SK-N-SH (cell line): ENCODE measurements around the gene SFTPA2. TPM values are rescaled to one million over a fixed set of nuclear protein-coding genes. Genes with fewer than 3 reads are reported as not detected.

Experiments used
- CTCF ChIA-PET: fragments of 300-600, 350-600 bp; formaldehyde crosslinking; extraction: SDS; loops from one replicate; lab custom pipeline; 2021; lab: Yijun Ruan, JAX
- POLR2A ChIA-PET: fragments of 350-600 bp; sonication (Branson Sonifier 250); formaldehyde crosslinking; extraction: SDS; loops from one replicate; lab custom pipeline; 2020; ENCODE audit warnings: antibody characterized with exemption, inconsistent platforms; lab: Yijun Ruan, JAX
- DNase-seq: peaks from one replicate; pipeline ENCODE4 v3.0.0; 2012
- H2AFZ ChIP-seq: fragments of 200-600 bp; sonication (generic); 2 replicates; pipeline ENCODE4 v1.8.1; 2016; ENCODE audit warnings: antibody characterized with exemption, mild to moderate bottlenecking, low read depth
- H3F3A ChIP-seq: fragments of 200-600 bp; sonication (generic); replicated peaks from 2 replicates; pipeline ENCODE3; 2016; ENCODE audit warnings: antibody characterized with exemption, mild to moderate bottlenecking; ENCODE audit not compliant: insufficient read depth
- H3K27ac ChIP-seq, 2 experiments: fragments of 200-500 bp in 1 of 2; fragments of 200-600 bp in 1 of 2; sonication (Bioruptor generic) in 1 of 2; sonication (generic), shearing (Covaris generic) in 1 of 2; 2 replicates each; pipeline versions ENCODE4 v1.5.1 to v1.6.1; 2014 to 2016; ENCODE audit warnings: low read depth in 2 of 2, inconsistent platforms in 1 of 2, low read length in 1 of 2, mild to moderate bottlenecking in 1 of 2, mixed read lengths in 1 of 2
- H3K27me3 ChIP-seq: fragments of 200-600 bp; sonication (generic), shearing (Covaris generic); 2 replicates; pipeline ENCODE4 v1.6.1; 2016; ENCODE audit warnings: mixed run types; ENCODE audit not compliant: insufficient read depth
- H3K36me3 ChIP-seq, 2 experiments: fragments of 200-500 bp in 1 of 2; fragments of 200-600 bp in 1 of 2; sonication (Bioruptor generic) in 1 of 2; sonication (generic) in 1 of 2; replicated peaks in 1 of 2; 2 replicates each; pipeline versions ENCODE3 to v1.5.1; 2014 to 2016; ENCODE audit warnings: low read length in 1 of 2, mild to moderate bottlenecking in 1 of 2; ENCODE audit not compliant: insufficient read depth in 2 of 2, control insufficient read depth in 1 of 2
- H3K4me1 ChIP-seq, 2 experiments: fragments of 200-500 bp in 1 of 2; fragments of 200-600 bp in 1 of 2; sonication (Bioruptor generic) in 1 of 2; sonication (generic), shearing (Covaris generic) in 1 of 2; 2 replicates each; pipeline versions ENCODE4 v1.5.1 to v1.6.1; 2014 to 2016; ENCODE audit warnings: low read depth in 1 of 2, low read length in 1 of 2, mixed run types in 1 of 2; ENCODE audit not compliant: insufficient read depth in 2 of 2, control insufficient read depth in 1 of 2
- H3K4me2 ChIP-seq: fragments of 200-600 bp; sonication (generic), shearing (Covaris generic); 2 replicates; pipeline ENCODE4 v1.6.1; 2017; ENCODE audit warnings: mixed run types
- H3K4me3 ChIP-seq, 2 experiments: fragments of 200-500 bp in 1 of 2; fragments of 200-600 bp in 1 of 2; sonication (Bioruptor generic) in 1 of 2; sonication (generic), shearing (Covaris generic) in 1 of 2; 2 replicates each; pipeline versions ENCODE4 v1.5.1 to v1.8.1; 2014 to 2016; ENCODE audit warnings: low read depth in 2 of 2, inconsistent platforms in 1 of 2, low read length in 1 of 2, mild to moderate bottlenecking in 1 of 2, mixed read lengths in 1 of 2, moderate library complexity in 1 of 2
- H3K79me2 ChIP-seq: fragments of 200-600 bp; sonication (generic); 2 replicates; pipeline ENCODE4 v1.8.1; 2017; ENCODE audit warnings: mild to moderate bottlenecking; ENCODE audit not compliant: insufficient read depth
- H3K9ac ChIP-seq: fragments of 200-600 bp; sonication (generic); 2 replicates; pipeline ENCODE4 v1.6.1; 2017; ENCODE audit warnings: mixed run types
- H3K9me2 ChIP-seq: fragments of 200-600 bp; sonication (generic); 2 replicates; pipeline ENCODE4 v1.6.1; 2017; ENCODE audit warnings: mixed run types
- H3K9me3 ChIP-seq: fragments of 200-600 bp; sonication (generic); 2 replicates; pipeline ENCODE4 v1.6.1; 2017; ENCODE audit warnings: mixed run types, mild to moderate bottlenecking, moderate library complexity
- H4K20me1 ChIP-seq: fragments of 200-600 bp; sonication (generic); 2 replicates; pipeline ENCODE4 v1.6.1; 2017; ENCODE audit warnings: mild to moderate bottlenecking, mixed run types; ENCODE audit not compliant: insufficient read depth
- CHD2 ChIP-seq: fragments of 150-350 bp; IDR thresholded peaks from 2 replicates; pipeline ENCODE4 v1.6.1; 2018; ENCODE audit warnings: low read length; ENCODE audit not compliant: partially characterized antibody
- CTCF ChIP-seq: fragments of 200-600 bp; sonication (generic); IDR thresholded peaks from 2 replicates; pipeline ENCODE4 v1.6.1; 2017; ENCODE audit warnings: antibody characterized with exemption, mild to moderate bottlenecking, moderate library complexity
- GATA2 ChIP-seq: sonication (generic); formaldehyde crosslinking; IDR thresholded peaks from 2 replicates; pipeline ENCODE4 v1.5.0; 2020; ENCODE audit warnings: mild to moderate bottlenecking, missing genetic modification reagents
- IRF3 ChIP-seq: fragments of 150-350 bp; IDR thresholded peaks from 2 replicates; pipeline ENCODE4 v1.6.1; 2016; ENCODE audit warnings: mild to moderate bottlenecking, low read depth, low read length
- NFIC ChIP-seq: IDR thresholded peaks from 2 replicates; pipeline ENCODE4 v1.4.0; 2012; ENCODE audit warnings: borderline replicate concordance
- NRF1 ChIP-seq: IDR thresholded peaks from 2 replicates; pipeline ENCODE4 v1.6.1; 2012; ENCODE audit warnings: low read depth, mild to moderate bottlenecking, low read length
- PBX3 ChIP-seq: IDR thresholded peaks from 2 replicates; pipeline ENCODE4; 2012
- RAD21 ChIP-seq: IDR thresholded peaks from 2 replicates; pipeline ENCODE4 v1.6.1; 2012; ENCODE audit warnings: mild to moderate bottlenecking, low read length
- RCOR1 ChIP-seq: fragments of 150-350 bp; IDR thresholded peaks from 2 replicates; pipeline ENCODE4 v1.6.1; 2017; ENCODE audit warnings: antibody characterized with exemption, low read length
- RFX5 ChIP-seq: IDR thresholded peaks from 2 replicates; pipeline ENCODE4 v1.6.1; 2012; ENCODE audit warnings: mild to moderate bottlenecking, improper control_type of control experiment, low read length
- TAF1 ChIP-seq: IDR thresholded peaks from 2 replicates; pipeline ENCODE4 v1.6.1; 2012; ENCODE audit warnings: low read depth, mild to moderate bottlenecking, low read length, moderate library complexity, borderline replicate concordance
- TCF12 ChIP-seq: IDR thresholded peaks from 2 replicates; pipeline ENCODE4 v1.4.0; 2012
- whole genome bisulfite sequencing: methylation state at CpG from one replicate; pipeline ENCODE4 v1.1.6; 2017; ENCODE audit warnings: low lambda C conversion rate; 5-methylcytosine and 5-hydroxymethylcytosine counted together
- polyA plus RNA-seq, 3 experiments: library from polyadenylated mRNA; depleted of rRNA; stranded (reverse); fragments of >200 nt; gene quantifications; 2 replicates each; pipeline ENCODE4 v1.2.3, GENCODE V29; 2012
- TF ChIP-seq, protein P1 (sequence below): fragments of 150-350 bp; IDR thresholded peaks from 2 replicates; pipeline ENCODE4 v1.6.1; 2017; ENCODE audit warnings: antibody characterized with exemption, low read length, low read depth, borderline replicate concordance
- TF ChIP-seq, protein P2 (sequence below): IDR thresholded peaks from 2 replicates; pipeline ENCODE4 v1.4.0; 2012; ENCODE audit warnings: low read depth, borderline replicate concordance
- TF ChIP-seq, protein P3 (sequence below): IDR thresholded peaks from 2 replicates; pipeline ENCODE4 v1.6.1; 2012; ENCODE audit warnings: mild to moderate bottlenecking, low read depth, low read length, moderate library complexity

SFTPA2 gene
- polyA plus RNA-seq, 1 of the 3 experiments (the other 2 are of a cell fraction), result not detected

GRCh38 chr10:79604294-79604693, 44.1 kb upstream of the SFTPA2 start:
- Histone ChIP-seq H3K4me2 (no peak overlapping the region), H3K27me3 (no peaks in the 10 kb centered on the region), H3K4me3 (no peak overlapping the region), H3K9me3 (no peaks in the 10 kb centered on the region)
- TF ChIP-seq PBX3 (no peak), CHD2 (no peak), GATA2 (no peak)
- TF ChIP-seq, protein P1, sequence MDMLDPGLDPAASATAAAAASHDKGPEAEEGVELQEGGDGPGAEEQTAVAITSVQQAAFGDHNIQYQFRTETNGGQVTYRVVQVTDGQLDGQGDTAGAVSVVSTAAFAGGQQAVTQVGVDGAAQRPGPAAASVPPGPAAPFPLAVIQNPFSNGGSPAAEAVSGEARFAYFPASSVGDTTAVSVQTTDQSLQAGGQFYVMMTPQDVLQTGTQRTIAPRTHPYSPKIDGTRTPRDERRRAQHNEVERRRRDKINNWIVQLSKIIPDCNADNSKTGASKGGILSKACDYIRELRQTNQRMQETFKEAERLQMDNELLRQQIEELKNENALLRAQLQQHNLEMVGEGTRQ, result no peak
- TF ChIP-seq, protein P2, sequence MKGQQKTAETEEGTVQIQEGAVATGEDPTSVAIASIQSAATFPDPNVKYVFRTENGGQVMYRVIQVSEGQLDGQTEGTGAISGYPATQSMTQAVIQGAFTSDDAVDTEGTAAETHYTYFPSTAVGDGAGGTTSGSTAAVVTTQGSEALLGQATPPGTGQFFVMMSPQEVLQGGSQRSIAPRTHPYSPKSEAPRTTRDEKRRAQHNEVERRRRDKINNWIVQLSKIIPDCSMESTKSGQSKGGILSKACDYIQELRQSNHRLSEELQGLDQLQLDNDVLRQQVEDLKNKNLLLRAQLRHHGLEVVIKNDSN, result no peak
- TF ChIP-seq, all 33 proteins: peak for 0
- Histone ChIP-seq H2AFZ (no peak overlapping the region), H3K4me1 (no peaks in the 10 kb centered on the region), H3K27ac (no peak overlapping the region), H4K20me1 (no peaks in the 10 kb centered on the region), H3K36me3 (no peaks in the 10 kb centered on the region), H3K79me2 (no peaks in the 10 kb centered on the region), H3K9me2 (no peaks in the 10 kb centered on the region), H3K9ac (no peak overlapping the region), H3F3A (no peaks in the 10 kb centered on the region)
- WGBS, result 0% methylated on average over 1 of the region's 1 CpG
- no peak for DNase-seq
- ChIA-PET POLR2A (no interaction called here), CTCF (interaction anchor here (1.2 kb wide), 1 partner anchor 653 kb away, joined by 3 read pairs; no protein-coding TSS in a partner anchor)

DNA sequence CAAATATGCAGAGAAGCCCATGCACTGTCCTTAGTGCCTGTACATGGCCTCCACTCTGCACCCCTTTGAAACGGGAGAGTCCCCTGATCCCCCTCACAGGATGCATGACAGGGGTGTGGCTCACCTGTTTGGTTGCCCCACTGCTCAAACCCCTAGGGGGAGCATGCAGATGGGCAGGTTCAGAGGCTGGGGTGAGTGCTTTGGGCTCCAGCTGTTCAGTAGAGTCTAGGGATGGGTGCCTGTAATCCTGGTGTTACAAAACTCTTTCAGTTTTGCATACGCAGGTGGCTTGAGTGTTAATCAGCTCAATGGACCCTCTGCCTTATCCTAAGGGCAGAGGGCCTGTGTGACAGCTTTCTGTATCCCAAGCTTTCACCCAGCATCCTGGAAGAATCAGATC, 42.7 kb upstream of the SFTPA2 start:
- no peak overlapping the region for H3K9ac ChIP-seq
- H3F3A ChIP-seq, result no peaks in the 10 kb centered on the region
- H3K27me3 ChIP-seq, result no peaks in the 10 kb centered on the region
- H3K4me1 ChIP-seq, result no peaks in the 10 kb centered on the region
- ChIA-PET CTCF (no interaction called here), POLR2A (no interaction called here)
- no peak overlapping the region for H2AFZ ChIP-seq
- H4K20me1 ChIP-seq, result no peaks in the 10 kb centered on the region
- H3K36me3 ChIP-seq, result no peaks in the 10 kb centered on the region
- H3K79me2 ChIP-seq, result no peaks in the 10 kb centered on the region
- no peak overlapping the region for H3K4me3 ChIP-seq
- no peaks in the 10 kb centered on the region for H3K9me2 ChIP-seq
- DNase-seq, result no peak
- no peaks in the 10 kb centered on the region for H3K9me3 ChIP-seq
- 8% methylated on average over 2 of the region's 2 CpGs for whole genome bisulfite sequencing
- no peak overlapping the region for H3K27ac ChIP-seq
- H3K4me2 ChIP-seq, result no peak overlapping the region
- TF ChIP-seq TAF1 (no peak), NFIC (no peak), RAD21 (no peak), RCOR1 (no peak), RFX5 (no peak), IRF3 (no peak), PBX3 (no peak), CTCF (no peak), TCF12 (no peak), NRF1 (no peak), GATA2 (no peak)
- TF ChIP-seq, protein P2, result no peak
- TF ChIP-seq, protein P3, sequence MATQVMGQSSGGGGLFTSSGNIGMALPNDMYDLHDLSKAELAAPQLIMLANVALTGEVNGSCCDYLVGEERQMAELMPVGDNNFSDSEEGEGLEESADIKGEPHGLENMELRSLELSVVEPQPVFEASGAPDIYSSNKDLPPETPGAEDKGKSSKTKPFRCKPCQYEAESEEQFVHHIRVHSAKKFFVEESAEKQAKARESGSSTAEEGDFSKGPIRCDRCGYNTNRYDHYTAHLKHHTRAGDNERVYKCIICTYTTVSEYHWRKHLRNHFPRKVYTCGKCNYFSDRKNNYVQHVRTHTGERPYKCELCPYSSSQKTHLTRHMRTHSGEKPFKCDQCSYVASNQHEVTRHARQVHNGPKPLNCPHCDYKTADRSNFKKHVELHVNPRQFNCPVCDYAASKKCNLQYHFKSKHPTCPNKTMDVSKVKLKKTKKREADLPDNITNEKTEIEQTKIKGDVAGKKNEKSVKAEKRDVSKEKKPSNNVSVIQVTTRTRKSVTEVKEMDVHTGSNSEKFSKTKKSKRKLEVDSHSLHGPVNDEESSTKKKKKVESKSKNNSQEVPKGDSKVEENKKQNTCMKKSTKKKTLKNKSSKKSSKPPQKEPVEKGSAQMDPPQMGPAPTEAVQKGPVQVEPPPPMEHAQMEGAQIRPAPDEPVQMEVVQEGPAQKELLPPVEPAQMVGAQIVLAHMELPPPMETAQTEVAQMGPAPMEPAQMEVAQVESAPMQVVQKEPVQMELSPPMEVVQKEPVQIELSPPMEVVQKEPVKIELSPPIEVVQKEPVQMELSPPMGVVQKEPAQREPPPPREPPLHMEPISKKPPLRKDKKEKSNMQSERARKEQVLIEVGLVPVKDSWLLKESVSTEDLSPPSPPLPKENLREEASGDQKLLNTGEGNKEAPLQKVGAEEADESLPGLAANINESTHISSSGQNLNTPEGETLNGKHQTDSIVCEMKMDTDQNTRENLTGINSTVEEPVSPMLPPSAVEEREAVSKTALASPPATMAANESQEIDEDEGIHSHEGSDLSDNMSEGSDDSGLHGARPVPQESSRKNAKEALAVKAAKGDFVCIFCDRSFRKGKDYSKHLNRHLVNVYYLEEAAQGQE, result no peak
